GM12891 (cell line): ENCODE results near the gene CNTN5.

Experiments
- POLR2A ChIP-seq: IDR thresholded peaks from 2 replicates; pipeline ENCODE4 v1.6.1; 2011; ENCODE audit warnings: low read depth, low read length, control low read depth
- POLR2AphosphoS5 ChIP-seq: IDR thresholded peaks from 2 replicates; pipeline ENCODE4 v1.6.1; 2011; ENCODE audit warnings: low read depth, low read length, control low read depth
- TAF1 ChIP-seq: IDR thresholded peaks from 2 replicates; pipeline ENCODE4 v1.6.1; 2011; ENCODE audit warnings: low read depth, low read length, control low read depth

GRCh38 chr11:99519095-99519494 is 498.3 kb downstream of the CNTN5 start:
- TF ChIP-seq POLR2AphosphoS5 (no peak), POLR2A (no peak), TAF1 (no peak)
